Memory B cell (primary cell): ENCODE data around the gene MOGAT1.

Experiments used
- ATAC-seq: fragments of 150-1000 bp; cut with Tn5 transposase; 2 replicates; pipeline ENCODE4 v1.10.0; 2021; ENCODE audit warnings: low read depth, mild to moderate bottlenecking, moderate library complexity
- DNase-seq, 2 donors: peaks; one replicate each; pipeline ENCODE4 v3.0.0; 2022; ENCODE audit warnings: low spot score in 2 of 2
- H3K27ac Mint-ChIP-seq: one replicate; pipeline ENCODE4 v1.8.0; 2022; ENCODE audit warnings: mild to moderate bottlenecking, moderate library complexity, mixed read lengths
- H3K27me3 Mint-ChIP-seq: one replicate; pipeline ENCODE4 v1.8.0; 2022; ENCODE audit warnings: mixed read lengths
- H3K36me3 Mint-ChIP-seq: one replicate; pipeline ENCODE4 v1.8.0; 2022; ENCODE audit warnings: mild to moderate bottlenecking, mixed read lengths
- H3K4me1 Mint-ChIP-seq: one replicate; pipeline ENCODE4 v1.8.0; 2022; ENCODE audit warnings: mixed read lengths
- H3K4me3 Mint-ChIP-seq: one replicate; pipeline ENCODE4 v1.8.0; 2022; ENCODE audit warnings: mild to moderate bottlenecking, moderate library complexity, mixed read lengths
- H3K9me3 Mint-ChIP-seq: one replicate; pipeline ENCODE4 v1.8.0; 2022; ENCODE audit warnings: mixed read lengths

The MOGAT1 gene, protein sequence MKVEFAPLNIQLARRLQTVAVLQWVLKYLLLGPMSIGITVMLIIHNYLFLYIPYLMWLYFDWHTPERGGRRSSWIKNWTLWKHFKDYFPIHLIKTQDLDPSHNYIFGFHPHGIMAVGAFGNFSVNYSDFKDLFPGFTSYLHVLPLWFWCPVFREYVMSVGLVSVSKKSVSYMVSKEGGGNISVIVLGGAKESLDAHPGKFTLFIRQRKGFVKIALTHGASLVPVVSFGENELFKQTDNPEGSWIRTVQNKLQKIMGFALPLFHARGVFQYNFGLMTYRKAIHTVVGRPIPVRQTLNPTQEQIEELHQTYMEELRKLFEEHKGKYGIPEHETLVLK

DNA sequence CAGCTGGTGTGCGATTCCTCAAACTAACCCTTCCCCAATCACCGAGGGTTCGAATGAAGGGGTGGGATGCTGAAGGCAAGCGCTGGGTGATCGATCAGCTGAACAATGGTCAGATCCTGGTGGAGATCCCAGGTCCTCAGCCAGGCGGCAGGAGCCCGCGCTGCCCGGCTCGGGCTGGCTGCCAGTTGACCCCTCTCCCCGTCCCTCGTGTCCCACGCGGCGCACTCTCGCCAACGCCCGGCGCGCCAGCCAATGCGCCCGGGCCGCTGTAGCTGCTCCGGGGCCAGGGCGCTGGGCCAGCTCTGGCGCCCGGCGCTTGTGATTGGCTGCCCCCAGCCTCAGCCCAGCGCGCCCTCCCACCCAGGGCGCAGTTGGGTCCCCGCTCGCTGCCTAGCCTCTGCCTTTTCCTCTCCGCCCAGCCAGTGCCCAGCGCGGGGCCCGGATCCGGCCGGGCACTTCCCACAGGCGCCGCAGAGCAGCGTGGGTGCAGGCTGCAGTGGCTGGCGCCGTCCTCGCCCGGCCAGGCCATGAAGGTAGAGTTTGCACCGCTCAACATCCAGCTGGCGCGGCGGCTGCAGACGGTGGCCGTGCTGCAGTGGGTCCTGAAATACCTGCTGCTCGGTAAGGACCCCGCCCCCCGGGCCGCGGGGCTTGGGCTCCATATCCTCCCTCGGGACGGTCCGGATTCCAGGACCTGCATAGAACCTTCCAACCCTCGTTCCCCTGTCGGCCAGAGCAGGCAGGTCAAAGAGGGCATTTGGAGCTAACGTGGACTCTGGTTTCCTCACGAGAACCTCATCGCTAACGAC lies at the start of gene MOGAT1:
Gene MOGAT1 (plus strand): TSS at position 400 of the 809 bp plus-strand sequence. CDS start 128 bp downstream, at position 528.
- Mint-ChIP-seq H3K36me3 (no peaks in the 10 kb centered on the region), H3K4me3 (peak within 1 kb of the TSS; percentile 36), H3K4me1 (peaks cover 12% of the 10 kb centered on the region), H3K9me3 (no peaks in the 10 kb centered on the region), H3K27ac (no peak within 1 kb of the TSS), H3K27me3 (peaks cover 29% of the 10 kb centered on the region)
- DNase-seq (no peak), ATAC-seq (no peak)

DNA sequence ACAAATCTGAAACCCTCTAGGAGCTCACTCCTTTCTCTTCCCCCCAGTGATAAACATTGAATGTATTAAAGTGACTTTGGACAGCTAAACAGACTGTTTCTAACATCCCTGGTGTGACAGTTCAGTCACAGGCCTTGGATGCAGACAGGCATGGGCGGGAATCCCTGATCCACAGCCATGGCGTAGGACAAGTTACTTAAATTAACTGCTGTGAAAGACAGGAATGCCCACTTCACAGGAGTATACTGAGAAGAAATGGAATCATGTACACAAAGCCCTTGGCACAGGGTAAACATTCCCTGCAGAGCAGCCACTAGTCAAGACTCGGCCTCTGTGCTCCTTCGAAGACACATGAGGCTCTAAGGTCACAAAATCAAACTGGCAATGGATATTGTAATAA lies 49.6 kb upstream of the MOGAT1 start:
- ATAC-seq (no peak), DNase-seq (no peak)
- Mint-ChIP-seq H3K27ac (no peak overlapping the region), H3K36me3 (peaks cover 20% of the 10 kb centered on the region), H3K27me3 (no peaks in the 10 kb centered on the region), H3K9me3 (no peaks in the 10 kb centered on the region), H3K4me3 (no peak overlapping the region), H3K4me1 (no peaks in the 10 kb centered on the region)

DNA sequence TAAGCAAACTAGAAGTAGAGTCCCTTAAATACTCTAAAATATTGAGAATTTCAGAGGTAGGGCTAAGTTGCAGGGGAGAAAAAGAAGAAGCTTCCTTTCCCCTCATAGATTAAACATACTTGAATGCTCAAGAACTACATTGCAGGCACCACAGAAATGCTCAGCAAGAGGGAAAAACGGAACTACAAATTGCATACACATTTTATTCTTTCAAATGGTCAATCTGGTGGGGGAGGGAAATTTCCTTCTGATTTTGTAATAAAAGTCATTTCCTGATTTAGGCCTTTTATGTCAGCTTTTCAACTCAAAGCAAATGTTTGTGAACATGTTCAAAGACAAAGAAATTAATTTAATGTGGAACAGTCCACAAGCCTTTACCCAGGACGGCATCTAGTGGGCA lies 48.5 kb upstream of the MOGAT1 start:
- H3K4me1 Mint-ChIP-seq, result no peaks in the 10 kb centered on the region
- no peak overlapping the region for H3K4me3 Mint-ChIP-seq
- no peaks in the 10 kb centered on the region for H3K9me3 Mint-ChIP-seq
- ATAC-seq (no peak), DNase-seq (no peak)
- peaks cover 26% of the 10 kb centered on the region for H3K36me3 Mint-ChIP-seq
- H3K27me3 Mint-ChIP-seq, result no peaks in the 10 kb centered on the region
- H3K27ac Mint-ChIP-seq, result no peak overlapping the region

DNA sequence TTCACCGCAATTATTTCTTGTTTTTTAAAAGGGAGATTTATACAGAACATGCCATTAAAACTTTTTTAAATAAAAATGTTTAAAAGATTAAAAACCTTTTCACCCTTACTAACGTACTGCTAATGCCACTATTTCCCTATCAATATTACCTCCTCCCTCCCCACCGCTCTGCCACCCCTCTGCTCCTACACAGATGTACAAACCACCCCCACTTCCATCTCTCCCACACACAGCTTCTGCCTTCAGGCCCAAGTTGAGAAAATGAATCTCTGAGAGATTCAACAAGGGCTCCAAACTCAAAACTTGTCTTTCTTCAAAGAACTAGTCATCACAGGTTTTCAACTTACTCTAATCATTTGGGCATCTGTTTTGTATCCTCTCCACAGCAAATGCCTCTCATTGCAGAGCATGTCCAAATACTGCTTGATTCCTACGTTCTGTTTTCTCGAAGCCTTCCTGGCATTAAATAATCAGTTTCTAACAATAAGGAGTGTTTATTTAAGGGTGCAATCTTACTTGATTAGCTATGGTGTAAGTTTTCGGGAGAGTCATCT lies 47.6 kb upstream of the MOGAT1 start:
- H3K27ac Mint-ChIP-seq, result no peak overlapping the region
- DNase-seq, result no peak
- no peak overlapping the region for H3K4me3 Mint-ChIP-seq
- H3K4me1 Mint-ChIP-seq, result no peaks in the 10 kb centered on the region
- H3K36me3 Mint-ChIP-seq, result peaks cover 25% of the 10 kb centered on the region
- H3K27me3 Mint-ChIP-seq, result no peaks in the 10 kb centered on the region
- ATAC-seq, result no peak
- H3K9me3 Mint-ChIP-seq, result no peaks in the 10 kb centered on the region

DNA sequence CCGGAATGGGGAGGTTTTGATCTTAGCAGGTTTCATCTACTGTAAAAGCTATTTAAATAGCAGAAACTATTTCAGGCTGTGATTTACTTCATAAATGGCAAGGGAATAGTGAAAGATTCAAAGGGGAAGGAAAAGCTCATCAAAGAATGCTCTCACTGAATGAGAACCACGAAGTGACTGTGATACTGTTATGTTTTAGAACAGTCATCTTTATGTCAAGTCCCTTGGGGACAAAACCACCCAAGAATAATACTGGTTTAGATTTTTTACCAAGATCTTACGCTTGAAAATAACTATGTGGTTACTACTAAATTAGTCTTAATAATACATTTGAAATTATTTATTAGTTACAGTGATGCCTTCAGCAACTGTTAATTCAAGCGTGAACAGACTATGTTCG lies 43.7 kb upstream of the MOGAT1 start:
- H3K4me3 Mint-ChIP-seq, result no peak overlapping the region
- H3K9me3 Mint-ChIP-seq, result no peaks in the 10 kb centered on the region
- H3K36me3 Mint-ChIP-seq, result peaks cover 30% of the 10 kb centered on the region
- H3K4me1 Mint-ChIP-seq, result no peaks in the 10 kb centered on the region
- no peak overlapping the region for H3K27ac Mint-ChIP-seq
- DNase-seq, result no peak
- no peaks in the 10 kb centered on the region for H3K27me3 Mint-ChIP-seq
- no peak for ATAC-seq

DNA sequence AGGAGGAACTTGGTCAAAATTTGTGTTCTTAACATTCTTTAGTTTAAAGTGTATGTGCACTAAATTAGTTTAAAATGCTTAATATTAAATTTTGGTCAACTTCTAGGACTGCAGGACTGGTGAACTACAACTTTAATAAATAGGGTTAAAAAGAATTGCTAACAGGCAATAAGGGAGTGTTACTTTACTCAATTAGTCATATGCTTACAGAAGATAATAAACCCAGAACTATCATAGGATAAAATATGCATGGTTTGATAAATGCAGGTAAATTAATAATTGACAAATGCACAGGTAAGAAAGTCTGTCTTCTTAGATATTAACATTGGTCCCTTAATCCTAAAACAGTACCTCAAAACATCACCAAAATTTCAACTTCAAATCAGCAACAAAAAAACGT lies 36.2 kb upstream of the MOGAT1 start:
- ATAC-seq (no peak), DNase-seq (no peak)
- peaks cover 40% of the 10 kb centered on the region for H3K36me3 Mint-ChIP-seq
- H3K27me3 Mint-ChIP-seq, result no peaks in the 10 kb centered on the region
- H3K9me3 Mint-ChIP-seq, result peaks cover 5% of the 10 kb centered on the region
- H3K4me3 Mint-ChIP-seq, result no peak overlapping the region
- no peaks in the 10 kb centered on the region for H3K4me1 Mint-ChIP-seq
- H3K27ac Mint-ChIP-seq, result no peak overlapping the region

GRCh38 chr2:222637067-222637466 lies 34.4 kb upstream of the MOGAT1 start:
- no peak overlapping the region for H3K4me3 Mint-ChIP-seq
- H3K27me3 Mint-ChIP-seq, result no peaks in the 10 kb centered on the region
- H3K9me3 Mint-ChIP-seq, result peaks cover 5% of the 10 kb centered on the region
- ATAC-seq, result no peak
- peaks cover 40% of the 10 kb centered on the region for H3K36me3 Mint-ChIP-seq
- no peaks in the 10 kb centered on the region for H3K4me1 Mint-ChIP-seq
- peak overlapping the region; percentile 22 for H3K27ac Mint-ChIP-seq
- DNase-seq, result no peak

DNA sequence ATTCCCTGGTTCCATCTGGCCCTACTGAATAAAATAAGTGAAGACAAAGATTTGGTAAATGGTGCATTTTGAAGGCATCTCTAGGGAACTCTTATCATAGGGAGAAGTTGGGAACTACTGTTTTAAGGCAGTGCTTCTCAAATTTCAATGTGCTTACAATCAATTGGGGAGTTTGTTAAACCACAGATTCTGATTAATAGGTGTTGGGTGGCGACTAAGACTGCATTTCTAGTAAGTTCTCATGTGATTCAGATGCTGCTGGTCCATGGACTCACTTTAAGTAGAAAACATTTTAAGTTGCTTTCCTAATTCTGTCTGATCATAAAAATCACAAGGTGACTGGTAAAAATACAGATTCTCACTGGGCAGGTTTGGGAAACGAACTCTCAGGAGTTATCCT lies 30.1 kb upstream of the MOGAT1 start:
- Mint-ChIP-seq H3K27ac (no peak overlapping the region), H3K4me1 (peaks cover 2% of the 10 kb centered on the region), H3K36me3 (peaks cover 41% of the 10 kb centered on the region), H3K27me3 (no peaks in the 10 kb centered on the region), H3K4me3 (no peak overlapping the region), H3K9me3 (peaks cover 5% of the 10 kb centered on the region)
- ATAC-seq (no peak), DNase-seq (no peak)

GRCh38 chr2:222643134-222643533 lies 28.3 kb upstream of the MOGAT1 start:
- DNase-seq, result no peak
- no peaks in the 10 kb centered on the region for H3K27me3 Mint-ChIP-seq
- H3K36me3 Mint-ChIP-seq, result peaks cover 32% of the 10 kb centered on the region
- H3K4me3 Mint-ChIP-seq, result no peak overlapping the region
- peak overlapping the region; percentile 10 for H3K27ac Mint-ChIP-seq
- peaks cover 3% of the 10 kb centered on the region for H3K9me3 Mint-ChIP-seq
- ATAC-seq, result no peak
- peaks cover 2% of the 10 kb centered on the region for H3K4me1 Mint-ChIP-seq

- H3K27ac Mint-ChIP-seq, result peak overlapping the region; percentile 32
- ATAC-seq, result no peak
- no peak overlapping the region for H3K4me3 Mint-ChIP-seq
- H3K36me3 Mint-ChIP-seq, result peaks cover 34% of the 10 kb centered on the region
- H3K9me3 Mint-ChIP-seq, result no peaks in the 10 kb centered on the region
- H3K27me3 Mint-ChIP-seq, result no peaks in the 10 kb centered on the region
- no peak for DNase-seq
- H3K4me1 Mint-ChIP-seq, result peaks cover 10% of the 10 kb centered on the region
Measured at GRCh38 chr2:222646008-222646407, 25.4 kb upstream of the MOGAT1 start.

GRCh38 chr2:222649801-222650200 lies 21.7 kb upstream of the MOGAT1 start:
- H3K36me3 Mint-ChIP-seq, result peaks cover 17% of the 10 kb centered on the region
- H3K9me3 Mint-ChIP-seq, result no peaks in the 10 kb centered on the region
- no peaks in the 10 kb centered on the region for H3K27me3 Mint-ChIP-seq
- DNase-seq, result no peak
- peaks cover 22% of the 10 kb centered on the region for H3K4me1 Mint-ChIP-seq
- H3K4me3 Mint-ChIP-seq, result no peak overlapping the region
- H3K27ac Mint-ChIP-seq, result no peak overlapping the region
- ATAC-seq, result no peak

- DNase-seq (no peak), ATAC-seq (no peak)
- H3K27ac Mint-ChIP-seq, result no peak overlapping the region
- no peak overlapping the region for H3K4me3 Mint-ChIP-seq
- no peaks in the 10 kb centered on the region for H3K27me3 Mint-ChIP-seq
- H3K36me3 Mint-ChIP-seq, result peaks cover 11% of the 10 kb centered on the region
- no peaks in the 10 kb centered on the region for H3K9me3 Mint-ChIP-seq
- H3K4me1 Mint-ChIP-seq, result peaks cover 33% of the 10 kb centered on the region
Measured at GRCh38 chr2:222651718-222652418, 19.6 kb upstream of the MOGAT1 start.

DNA sequence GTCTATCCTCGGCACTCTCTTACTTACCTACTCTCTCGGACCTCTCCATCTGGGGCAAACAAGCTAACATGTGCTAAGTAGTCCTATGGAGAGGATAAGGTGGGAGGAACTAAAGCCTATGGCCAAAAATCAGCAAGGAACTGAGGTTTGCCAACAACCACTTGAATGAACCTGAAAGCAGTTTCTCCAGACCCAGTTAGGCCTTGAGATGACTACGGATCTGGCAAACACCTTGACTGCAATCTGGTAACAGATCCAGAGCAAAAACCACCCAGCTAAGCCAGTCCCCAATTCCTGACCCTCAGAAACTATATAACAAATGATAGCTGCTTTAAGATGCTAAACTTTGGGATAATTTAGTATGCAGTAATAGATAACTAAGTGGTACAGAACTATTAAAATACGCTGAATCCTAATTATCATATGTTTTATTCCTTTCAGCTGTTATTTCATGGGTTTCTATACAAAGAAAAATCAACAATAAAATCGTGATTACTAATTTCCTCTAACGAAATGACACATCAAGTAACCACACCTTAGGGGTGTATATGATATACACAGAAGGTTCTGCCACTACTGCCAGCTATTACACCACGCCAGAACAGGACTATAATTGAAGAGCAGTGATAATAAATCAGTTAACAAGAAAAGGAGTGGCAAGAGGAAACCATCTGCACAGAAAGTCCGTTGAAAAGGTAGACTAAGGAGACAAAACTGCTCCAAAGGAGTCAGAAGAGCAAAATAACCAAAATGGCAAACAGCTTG lies 18.8 kb upstream of the MOGAT1 start:
- Mint-ChIP-seq H3K4me1 (peaks cover 36% of the 10 kb centered on the region), H3K9me3 (no peaks in the 10 kb centered on the region), H3K27ac (no peak overlapping the region), H3K36me3 (peaks cover 11% of the 10 kb centered on the region), H3K4me3 (no peak overlapping the region), H3K27me3 (no peaks in the 10 kb centered on the region)
- ATAC-seq (no peak), DNase-seq (no peak)
